ENCODE measurements around the gene LRRN3. TPM values are rescaled to one million over a fixed set of nuclear protein-coding genes. Genes with fewer than 3 reads are reported as not detected.

The LRRN3 gene
- total and polyA plus RNA-seq, 2 of the 4 experiments (the other 2 are of a cell fraction): 6.9 to 15.2 TPM

- Histone ChIP-seq H3K36me3 (ENCODE audit: control insufficient read depth, insufficient read depth, low read length) (no peaks in the 10 kb centered on the region), H3K9me1 (ENCODE audit: insufficient read depth, low read length) (no peaks in the 10 kb centered on the region), H2AK5ac (ENCODE audit: low read depth, low read length) (no peak overlapping the region), H3K27me3 (ENCODE audit: control insufficient read depth, insufficient read depth, low read length) (no peaks in the 10 kb centered on the region), H3K4me2 (ENCODE audit: low read depth, low read length) (no peak overlapping the region), H4K91ac (ENCODE audit: insufficient read depth, low read depth, low read length) (no peak overlapping the region), H3K9me3 (ENCODE audit: control insufficient read depth, insufficient read depth, low read length) (no peaks in the 10 kb centered on the region), H3K23ac (ENCODE audit: low read depth, low read length) (no peak overlapping the region), H3K9ac (ENCODE audit: low read depth, low read length) (no peak overlapping the region), H3K4ac (ENCODE audit: low read depth, low read length) (no peak overlapping the region), H3K18ac (ENCODE audit: low read depth, low read length) (no peak overlapping the region), H3K79me1 (ENCODE audit: low read depth in 1 of 2, low read length in 2 of 2) (no peaks in the 10 kb centered on the region), H2BK5ac (ENCODE audit: low read depth, low read length, poor library complexity, severe bottlenecking) (no peak overlapping the region), H4K5ac (ENCODE audit: low read depth, low read length) (no peak overlapping the region), H3K27ac (ENCODE audit: insufficient read depth, low read length) (no peak overlapping the region), H4K20me1 (ENCODE audit: insufficient read depth, low read length) (no peaks in the 10 kb centered on the region), H2AK9ac (replicated peaks; ENCODE audit: low read depth, low read length, poor library complexity) (no peak overlapping the region), H2BK20ac (ENCODE audit: low read depth, low read length) (no peak overlapping the region), H2BK15ac (ENCODE audit: low read depth, low read length) (no peak overlapping the region), H3K4me3 (ENCODE audit: insufficient read depth, low read depth, low read length) (no peak overlapping the region), H2AFZ (replicated peaks; ENCODE audit: low read length, poor library complexity) (no peak overlapping the region), H2BK120ac (ENCODE audit: low read depth, low read length) (no peak overlapping the region), H3K56ac (ENCODE audit: extremely low read depth, insufficient read depth, low read length) (no peak overlapping the region), H4K8ac (ENCODE audit: low read depth in 2 of 2, low read length in 2 of 2) (no peak overlapping the region), H3K14ac (replicated peaks; ENCODE audit: low read depth, low read length) (no peak overlapping the region), H3K4me1 (ENCODE audit: control insufficient read depth, insufficient read depth, low read length) (no peaks in the 10 kb centered on the region; the same call in 1 of the 2 replicates)
- TF ChIP-seq MAZ (IDR thresholded peaks at IDR 0.05; ENCODE audit: borderline replicate concordance, low read depth, low read length) (no peak), CEBPB (IDR thresholded peaks at IDR 0.05; ENCODE audit: low read depth, low read length) (no peak), RFX5 (IDR thresholded peaks at IDR 0.05; ENCODE audit: low read depth, low read length) (no peak), SMC3 (IDR thresholded peaks at IDR 0.05; ENCODE audit: low read depth, low read length) (no peak), CTCF (conservative IDR thresholded peaks at IDR 0.05; ENCODE audit: low read depth, low read length) (no peak), POLR2A (IDR thresholded peaks at IDR 0.05; ENCODE audit: low read depth, low read length) (no peak), CHD1 (IDR thresholded peaks at IDR 0.05; ENCODE audit: low read depth, low read length) (no peak), USF2 (IDR thresholded peaks at IDR 0.05; ENCODE audit: low read depth, low read length) (no peak), RAD21 (IDR thresholded peaks at IDR 0.05; ENCODE audit: low read length) (no peak), MAFK (IDR thresholded peaks at IDR 0.05; ENCODE audit: low read depth, low read length) (no peak), RCOR1 (IDR thresholded peaks at IDR 0.05; ENCODE audit: insufficient replicate concordance, low read length) (no peak)
- no TSS peak for BruUV-seq (replicated peaks)
- dilution Hi-C loops (cut with HindIII; ENCODE audit: low sequenced_read_pairs, unreplicated experiment): no loop called here
- WGBS, 2 experiments (ENCODE audit: extremely low coverage in 2 of 2, insufficient read length in 1 of 2): no CpG with 5 or more reads among the region's 4 CpGs
- in situ Hi-C loops (cut with MboI; ENCODE audit: low sequenced_read_pairs): no loop called here
- ChIA-PET POLR2A (ENCODE audit: unreplicated experiment) (no interaction called here), CTCF (no interaction called here)
- no peak for DNase-seq
- intact Hi-C loops (cut with micrococcal nuclease): no loop called here
- ATAC-seq (ENCODE audit: low read depth): no peak
Observed at GRCh38 chr7:111129435-111129834, 38.5 kb downstream of the LRRN3 start.
